ENCODE results near the gene TIRAP.
"Not testable (repeated sequence)": the region's sequence is repeated elsewhere in the genome, so short reads cannot be mapped to it uniquely, and the experiment has no call there.

Gene TIRAP

GRCh38 chr11:126303623-126304456 is 20.9 kb downstream of the TIRAP start, which contains the start of gene DCPS:
DCPS (plus strand) TSS chr11:126304060; CDS start chr11:126304081, 21 bp downstream.
- in situ Hi-C loops (cut with HindIII; ENCODE audit: low sequenced_read_pairs): no loop called here
- TF ChIP-seq CTCF (IDR thresholded peaks at IDR 0.05; ENCODE audit: low read depth, low read length): no peak
- DNase-seq (ENCODE audit: low read depth, low spot score): peak; percentile 93
- peak within 1 kb of the TSS; percentile 83 for H3K4me3 ChIP-seq (ENCODE audit: low read depth, low read length)

- DNase-seq (ENCODE audit: low read depth, low spot score): no peak
- H3K4me3 ChIP-seq (ENCODE audit: low read depth, low read length): peak overlapping the region; percentile 83
- in situ Hi-C loops (cut with HindIII; ENCODE audit: low sequenced_read_pairs): no loop called here
- TF ChIP-seq CTCF (IDR thresholded peaks at IDR 0.05; ENCODE audit: low read depth, low read length): no peak
These were observed 21.7 kb downstream of the TIRAP start for GRCh38 chr11:126304457-126305075.

GRCh38 chr11:126305699-126306098 is 22.8 kb downstream of the TIRAP start:
- no peak overlapping the region for H3K4me3 ChIP-seq (ENCODE audit: low read depth, low read length)
- DNase-seq (ENCODE audit: low read depth, low spot score): no peak
- TF ChIP-seq CTCF (IDR thresholded peaks at IDR 0.05; ENCODE audit: low read depth, low read length): no peak
- in situ Hi-C loops (cut with HindIII; ENCODE audit: low sequenced_read_pairs): no loop called here

- in situ Hi-C loops (cut with HindIII; ENCODE audit: low sequenced_read_pairs): no loop called here
- DNase-seq (ENCODE audit: low read depth, low spot score): peak; percentile 52
- no peak overlapping the region for H3K4me3 ChIP-seq (ENCODE audit: low read depth, low read length)
- peak; percentile 55 for TF ChIP-seq CTCF (IDR thresholded peaks at IDR 0.05; ENCODE audit: low read depth, low read length)
These were observed 24.8 kb downstream of the TIRAP start for GRCh38 chr11:126307706-126308105.

- DNase-seq (ENCODE audit: low read depth, low spot score): no peak
- no peak for TF ChIP-seq CTCF (IDR thresholded peaks at IDR 0.05; ENCODE audit: low read depth, low read length)
- in situ Hi-C loops (cut with HindIII; ENCODE audit: low sequenced_read_pairs): no loop called here
- H3K4me3 ChIP-seq (ENCODE audit: low read depth, low read length): no peak overlapping the region
These were observed 25.4 kb downstream of the TIRAP start for GRCh38 chr11:126308271-126308671.

GRCh38 chr11:126308771-126309170 is 25.9 kb downstream of the TIRAP start:
- H3K4me3 ChIP-seq (ENCODE audit: low read depth, low read length); DNase-seq (ENCODE audit: low read depth, low spot score); in situ Hi-C loops (cut with HindIII; ENCODE audit: low sequenced_read_pairs): not testable (repeated sequence)
